HepG2 (cell line): Measurements from ENCODE around the gene SERTAD1. TPM values are rescaled to one million over a fixed set of nuclear protein-coding genes. Genes with fewer than 3 reads are reported as not detected.

ENCODE experiments used
- AKAP8 ChIP-seq: sonication (generic); formaldehyde crosslinking; IDR thresholded peaks from 2 replicates; pipeline ENCODE4 v1.5.1; 2020; ENCODE audit warnings: mild to moderate bottlenecking, missing genetic modification reagents
- FOXK1 ChIP-seq: sonication (generic); formaldehyde crosslinking; IDR thresholded peaks from 2 replicates; pipeline ENCODE4 v1.4.0; 2020; ENCODE audit warnings: low read depth, missing genetic modification reagents, borderline replicate concordance
- GFI1 ChIP-seq: sonication (generic); formaldehyde crosslinking; IDR thresholded peaks from 2 replicates; pipeline ENCODE4 v1.5.0; 2020; ENCODE audit warnings: missing genetic modification reagents, mild to moderate bottlenecking, borderline replicate concordance
- KAT7 ChIP-seq: IDR thresholded peaks from 2 replicates; pipeline ENCODE4 v1.6.1; 2018; ENCODE audit warnings: borderline replicate concordance, missing compliant biosample characterization
- KLF9 ChIP-seq: IDR thresholded peaks from 2 replicates; pipeline ENCODE4 v1.6.1; 2016; ENCODE audit warnings: low read depth
- NCOA2 ChIP-seq: sonication (generic); formaldehyde crosslinking; IDR thresholded peaks from 2 replicates; pipeline ENCODE4 v1.8.0; 2022; ENCODE audit warnings: inconsistent platforms
- ZNF354B ChIP-seq: sonication (generic); formaldehyde crosslinking; IDR thresholded peaks from 2 replicates; pipeline ENCODE4 v1.8.0; 2022; ENCODE audit warnings: mild to moderate bottlenecking, missing genetic modification reagents
- ZNF773 ChIP-seq: sonication (generic); formaldehyde crosslinking; IDR thresholded peaks from 2 replicates; pipeline ENCODE4 v1.4.0; 2020; ENCODE audit warnings: missing genetic modification reagents, borderline replicate concordance
- ZSCAN9 ChIP-seq: IDR thresholded peaks from 2 replicates; pipeline ENCODE4 v1.6.1; 2016; ENCODE audit warnings: borderline replicate concordance
- polyA plus RNA-seq, 8 experiments: library from polyadenylated mRNA; depleted of rRNA in 3 of 8; stranded (reverse) in 7 of 8; unstranded in 1 of 8; fragments of >200 nt; fragmentation: Illumina TruSeq in 4 of 8; extraction: Trizol in 4 of 8; gene quantifications; 2 replicates each; pipeline versions ENCODE4 v1.2.1 to v1.2.3, GENCODE V29; 2011 to 2016; ENCODE audit warnings: low read depth in 4 of 8, missing spikeins in 1 of 8, mixed read lengths in 1 of 8; ENCODE audit not compliant: insufficient read depth in 1 of 8
- total RNA-seq, 5 experiments: library from RNA; depleted of rRNA; stranded (reverse); fragments of >200 nt; fragmentation: Illumina TruSeq; extraction: Trizol; gene quantifications; 2 replicates each; pipeline ENCODE4 v1.2.3, GENCODE V29; 2016; ENCODE audit warnings: low read depth in 1 of 5
- TF ChIP-seq, protein P1 (sequence below): sonication (generic); formaldehyde crosslinking; IDR thresholded peaks from 2 replicates; pipeline ENCODE4 v1.5.0; 2020; ENCODE audit warnings: mild to moderate bottlenecking, missing genetic modification reagents, moderate library complexity
- TF ChIP-seq, protein P2 (sequence below): sonication (generic); formaldehyde crosslinking; IDR thresholded peaks from 2 replicates; pipeline ENCODE4 v1.8.1; 2023; ENCODE audit warnings: mild to moderate bottlenecking, missing genetic modification reagents
- TF ChIP-seq, protein P3 (sequence below): sonication (generic); formaldehyde crosslinking; IDR thresholded peaks from 2 replicates; pipeline ENCODE4 v1.4.0; 2020; ENCODE audit warnings: mild to moderate bottlenecking, missing genetic modification reagents
- TF ChIP-seq, protein P4 (sequence below): sonication (generic); formaldehyde crosslinking; IDR thresholded peaks from 2 replicates; pipeline ENCODE4 v1.9.0; 2021; ENCODE audit warnings: missing genetic modification reagents, mild to moderate bottlenecking, borderline replicate concordance
- TF ChIP-seq, protein P5 (sequence below): IDR thresholded peaks from 2 replicates; pipeline ENCODE4 v1.6.1; 2018; ENCODE audit warnings: missing genetic modification reagents

The SERTAD1 gene
- total and polyA plus RNA-seq, 2 of the 13 experiments (the other 11 are each of a cell fraction or from before 2014, with no cell fraction given), result 4.3 to 4.5 TPM

DNA sequence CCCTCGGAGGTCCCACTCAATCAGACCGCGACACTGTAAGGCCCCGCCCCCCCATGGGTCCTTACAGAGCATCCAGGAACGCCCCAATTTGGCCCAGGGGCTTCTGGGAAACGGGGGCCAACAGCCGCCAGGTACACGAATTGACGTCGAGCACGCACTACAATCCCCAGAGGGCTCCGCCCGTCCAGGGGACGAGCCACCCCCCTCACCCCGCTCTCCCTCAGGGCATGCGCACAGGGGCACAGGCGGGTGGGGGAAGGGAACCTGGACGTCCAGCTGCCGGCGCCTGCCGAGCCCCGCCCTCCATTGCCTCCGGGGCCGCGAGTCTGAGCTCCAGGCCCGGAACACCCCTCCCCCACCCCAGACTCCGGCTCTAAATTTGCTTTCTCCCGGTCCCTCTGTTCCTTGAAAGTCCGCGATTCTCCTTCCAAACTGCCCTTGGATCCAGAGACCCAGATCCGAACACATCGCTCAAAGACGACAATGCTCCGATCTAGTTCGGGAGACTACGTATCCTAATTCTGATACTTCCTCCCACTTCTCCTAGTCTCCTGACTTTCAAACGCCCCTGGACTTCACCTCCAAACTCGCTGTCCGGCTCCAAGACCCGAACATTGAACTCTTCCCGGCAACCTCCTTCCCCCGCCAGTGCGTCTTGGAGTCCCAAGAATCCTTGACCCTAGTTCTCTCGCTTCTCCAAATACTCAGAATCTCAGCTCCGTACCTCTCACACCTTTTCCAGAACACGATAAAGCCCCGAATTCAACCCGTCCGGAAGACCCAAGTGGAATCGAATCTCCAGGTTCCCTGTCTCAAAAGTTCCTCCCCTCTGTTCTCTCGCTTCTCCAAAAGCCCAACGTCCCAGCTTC is 17.6 kb upstream of the SERTAD1 start (continued):
- TF ChIP-seq, protein P1, sequence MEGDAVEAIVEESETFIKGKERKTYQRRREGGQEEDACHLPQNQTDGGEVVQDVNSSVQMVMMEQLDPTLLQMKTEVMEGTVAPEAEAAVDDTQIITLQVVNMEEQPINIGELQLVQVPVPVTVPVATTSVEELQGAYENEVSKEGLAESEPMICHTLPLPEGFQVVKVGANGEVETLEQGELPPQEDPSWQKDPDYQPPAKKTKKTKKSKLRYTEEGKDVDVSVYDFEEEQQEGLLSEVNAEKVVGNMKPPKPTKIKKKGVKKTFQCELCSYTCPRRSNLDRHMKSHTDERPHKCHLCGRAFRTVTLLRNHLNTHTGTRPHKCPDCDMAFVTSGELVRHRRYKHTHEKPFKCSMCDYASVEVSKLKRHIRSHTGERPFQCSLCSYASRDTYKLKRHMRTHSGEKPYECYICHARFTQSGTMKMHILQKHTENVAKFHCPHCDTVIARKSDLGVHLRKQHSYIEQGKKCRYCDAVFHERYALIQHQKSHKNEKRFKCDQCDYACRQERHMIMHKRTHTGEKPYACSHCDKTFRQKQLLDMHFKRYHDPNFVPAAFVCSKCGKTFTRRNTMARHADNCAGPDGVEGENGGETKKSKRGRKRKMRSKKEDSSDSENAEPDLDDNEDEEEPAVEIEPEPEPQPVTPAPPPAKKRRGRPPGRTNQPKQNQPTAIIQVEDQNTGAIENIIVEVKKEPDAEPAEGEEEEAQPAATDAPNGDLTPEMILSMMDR, result peak; percentile 8; the same call in 1 of the 2 replicates
- no peak; the same call in 1 of the 2 replicates for TF ChIP-seq AKAP8 (CRISPR knock-in tag)
- no peak for TF ChIP-seq ZNF354B (CRISPR knock-in tag)
- no peak for TF ChIP-seq KAT7
- no peak for TF ChIP-seq NCOA2 (CRISPR knock-in tag)
- no peak for TF ChIP-seq ZSCAN9 (CRISPR knock-in tag)
- TF ChIP-seq, protein P2, sequence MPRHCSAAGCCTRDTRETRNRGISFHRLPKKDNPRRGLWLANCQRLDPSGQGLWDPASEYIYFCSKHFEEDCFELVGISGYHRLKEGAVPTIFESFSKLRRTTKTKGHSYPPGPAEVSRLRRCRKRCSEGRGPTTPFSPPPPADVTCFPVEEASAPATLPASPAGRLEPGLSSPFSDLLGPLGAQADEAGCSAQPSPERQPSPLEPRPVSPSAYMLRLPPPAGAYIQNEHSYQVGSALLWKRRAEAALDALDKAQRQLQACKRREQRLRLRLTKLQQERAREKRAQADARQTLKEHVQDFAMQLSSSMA, result 0 out of 2 replicates have a peak, but pooled peaks have one; percentile 45
- TF ChIP-seq, protein P3, sequence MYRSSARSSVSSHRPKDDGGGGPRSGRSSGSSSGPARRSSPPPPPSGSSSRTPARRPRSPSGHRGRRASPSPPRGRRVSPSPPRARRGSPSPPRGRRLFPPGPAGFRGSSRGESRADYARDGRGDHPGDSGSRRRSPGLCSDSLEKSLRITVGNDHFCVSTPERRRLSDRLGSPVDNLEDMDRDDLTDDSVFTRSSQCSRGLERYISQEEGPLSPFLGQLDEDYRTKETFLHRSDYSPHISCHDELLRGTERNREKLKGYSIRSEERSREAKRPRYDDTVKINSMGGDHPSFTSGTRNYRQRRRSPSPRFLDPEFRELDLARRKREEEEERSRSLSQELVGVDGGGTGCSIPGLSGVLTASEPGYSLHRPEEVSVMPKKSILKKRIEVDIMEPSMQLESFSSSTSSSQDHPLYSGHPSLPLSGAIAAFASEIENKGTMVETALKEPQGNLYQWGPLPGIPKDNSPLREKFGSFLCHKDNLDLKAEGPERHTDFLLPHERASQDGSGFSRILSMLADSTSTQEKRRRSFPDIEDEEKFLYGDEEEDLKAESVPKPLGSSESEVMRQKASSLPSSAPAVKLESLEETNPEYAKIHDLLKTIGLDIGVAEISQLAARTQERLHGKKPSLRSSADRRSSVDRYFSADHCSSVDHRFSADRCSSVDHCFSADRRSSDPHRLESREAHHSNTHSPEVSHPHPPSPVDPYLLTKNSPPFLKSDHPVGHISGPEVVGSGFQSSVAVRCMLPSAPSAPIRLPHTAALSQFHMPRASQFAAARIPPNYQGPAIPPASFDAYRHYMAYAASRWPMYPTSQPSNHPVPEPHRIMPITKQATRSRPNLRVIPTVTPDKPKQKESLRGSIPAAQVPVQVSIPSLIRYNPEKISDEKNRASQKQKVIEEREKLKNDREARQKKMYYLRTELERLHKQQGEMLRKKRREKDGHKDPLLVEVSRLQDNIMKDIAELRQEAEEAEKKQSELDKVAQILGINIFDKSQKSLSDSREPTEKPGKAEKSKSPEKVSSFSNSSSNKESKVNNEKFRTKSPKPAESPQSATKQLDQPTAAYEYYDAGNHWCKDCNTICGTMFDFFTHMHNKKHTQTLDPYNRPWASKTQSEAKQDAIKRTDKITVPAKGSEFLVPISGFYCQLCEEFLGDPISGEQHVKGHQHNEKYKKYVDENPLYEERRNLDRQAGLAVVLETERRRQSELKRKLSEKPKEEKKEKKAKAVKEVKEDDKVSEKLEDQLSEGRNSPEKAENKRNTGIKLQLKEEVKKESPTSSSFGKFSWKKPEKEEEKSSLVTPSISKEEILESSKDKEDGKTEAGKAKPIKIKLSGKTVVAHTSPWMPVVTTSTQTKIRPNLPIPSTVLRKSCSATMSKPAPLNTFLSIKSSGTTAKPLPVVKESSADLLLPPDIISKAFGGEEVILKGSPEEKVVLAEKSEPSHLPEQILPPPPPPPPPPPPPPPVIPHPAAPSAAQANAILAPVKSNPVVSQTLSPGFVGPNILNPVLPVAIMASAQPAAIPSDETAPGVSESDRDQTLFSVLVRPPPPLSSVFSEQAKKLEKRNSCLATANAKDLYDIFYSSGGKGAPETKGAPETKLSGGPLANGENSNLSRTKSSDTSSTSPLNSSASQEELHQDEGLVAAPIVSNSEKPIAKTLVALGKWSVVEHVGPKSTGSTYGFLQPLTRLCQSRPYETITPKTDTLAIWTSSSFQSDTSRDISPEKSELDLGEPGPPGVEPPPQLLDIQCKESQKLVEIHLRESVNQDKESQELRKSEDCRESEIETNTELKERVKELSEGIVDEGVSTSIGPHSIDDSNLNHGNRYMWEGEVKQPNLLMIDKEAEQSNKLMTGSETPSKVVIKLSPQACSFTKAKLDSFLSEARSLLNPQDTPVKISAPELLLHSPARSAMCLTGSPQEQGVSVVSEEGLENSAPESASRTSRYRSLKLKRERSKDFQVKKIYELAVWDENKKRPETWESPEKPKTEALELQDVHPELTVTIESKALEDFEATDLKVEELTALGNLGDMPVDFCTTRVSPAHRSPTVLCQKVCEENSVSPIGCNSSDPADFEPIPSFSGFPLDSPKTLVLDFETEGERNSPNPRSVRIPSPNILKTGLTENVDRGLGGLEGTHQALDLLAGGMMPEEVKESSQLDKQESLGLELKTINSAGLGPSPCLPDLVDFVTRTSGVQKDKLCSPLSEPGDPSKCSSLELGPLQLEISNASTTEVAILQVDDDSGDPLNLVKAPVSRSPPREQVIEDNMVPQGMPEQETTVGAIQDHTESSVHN (CRISPR knock-in tag), result no peak
- TF ChIP-seq ZNF773 (CRISPR knock-in tag), result 0 out of 2 replicates have a peak, but pooled peaks have one; percentile 31
- no peak; the same call in 1 of the 2 replicates for TF ChIP-seq GFI1 (CRISPR knock-in tag)
- peak; percentile 75; the same call in 1 of the 2 replicates for TF ChIP-seq FOXK1 (CRISPR knock-in tag)
- no peak for TF ChIP-seq KLF9 (CRISPR knock-in tag)
- TF ChIP-seq, protein P4, sequence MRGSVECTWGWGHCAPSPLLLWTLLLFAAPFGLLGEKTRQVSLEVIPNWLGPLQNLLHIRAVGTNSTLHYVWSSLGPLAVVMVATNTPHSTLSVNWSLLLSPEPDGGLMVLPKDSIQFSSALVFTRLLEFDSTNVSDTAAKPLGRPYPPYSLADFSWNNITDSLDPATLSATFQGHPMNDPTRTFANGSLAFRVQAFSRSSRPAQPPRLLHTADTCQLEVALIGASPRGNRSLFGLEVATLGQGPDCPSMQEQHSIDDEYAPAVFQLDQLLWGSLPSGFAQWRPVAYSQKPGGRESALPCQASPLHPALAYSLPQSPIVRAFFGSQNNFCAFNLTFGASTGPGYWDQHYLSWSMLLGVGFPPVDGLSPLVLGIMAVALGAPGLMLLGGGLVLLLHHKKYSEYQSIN, result no peak
- TF ChIP-seq, protein P5, sequence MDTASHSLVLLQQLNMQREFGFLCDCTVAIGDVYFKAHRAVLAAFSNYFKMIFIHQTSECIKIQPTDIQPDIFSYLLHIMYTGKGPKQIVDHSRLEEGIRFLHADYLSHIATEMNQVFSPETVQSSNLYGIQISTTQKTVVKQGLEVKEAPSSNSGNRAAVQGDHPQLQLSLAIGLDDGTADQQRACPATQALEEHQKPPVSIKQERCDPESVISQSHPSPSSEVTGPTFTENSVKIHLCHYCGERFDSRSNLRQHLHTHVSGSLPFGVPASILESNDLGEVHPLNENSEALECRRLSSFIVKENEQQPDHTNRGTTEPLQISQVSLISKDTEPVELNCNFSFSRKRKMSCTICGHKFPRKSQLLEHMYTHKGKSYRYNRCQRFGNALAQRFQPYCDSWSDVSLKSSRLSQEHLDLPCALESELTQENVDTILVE (CRISPR knock-in tag), result peak; percentile 69; the same call in 1 of the 2 replicates
